A549 (cell line): Measurements from ENCODE around the gene CSF3R.

Experiments used
- BHLHE40 ChIP-seq: IDR thresholded peaks from 2 replicates; pipeline ENCODE4 v1.6.1; 2012; ENCODE audit warnings: low read depth, low read length, inconsistent platforms
- CTCF ChIP-seq: fragments of >200 bp; sonication (Bioruptor Twin); formaldehyde crosslinking; IDR thresholded peaks from 3 replicates; pipeline ENCODE4 v1.5.1; 2016
- EP300 ChIP-seq, 2 experiments: fragments of >200 bp; sonication (Bioruptor Twin); formaldehyde crosslinking; IDR thresholded peaks; 2 replicates in 1 of 2; 3 replicates in 1 of 2; pipeline ENCODE4 v1.6.1; 2016 to 2017
- ESRRA ChIP-seq: fragments of 150-350 bp; IDR thresholded peaks from 2 replicates; pipeline ENCODE4 v1.6.1; 2014; ENCODE audit warnings: mild to moderate bottlenecking, low read length, borderline replicate concordance
- HES2 ChIP-seq: fragments of >200 bp; sonication (Bioruptor Twin); formaldehyde crosslinking; IDR thresholded peaks from 2 replicates; pipeline ENCODE4 v1.6.1; 2016
- HMGXB4 ChIP-seq: fragments of 250-450 bp; sonication (Bioruptor Pico); IDR thresholded peaks from 2 replicates; pipeline ENCODE4 v1.5.0; 2021; ENCODE audit warnings: mild to moderate bottlenecking, moderate library complexity, borderline replicate concordance
- JUN ChIP-seq, 2 experiments: fragments of >200 bp; sonication (Bioruptor Twin); formaldehyde crosslinking; IDR thresholded peaks; 2 replicates in 1 of 2; 3 replicates in 1 of 2; pipeline ENCODE4 v1.6.1; 2016 to 2017
- MAX ChIP-seq: IDR thresholded peaks from 2 replicates; pipeline ENCODE4 v1.6.1; 2012
- POLR2A ChIP-seq: IDR thresholded peaks from 2 replicates; pipeline ENCODE4 v1.6.1; 2012; ENCODE audit warnings: mild to moderate bottlenecking, low read length
- RAD21 ChIP-seq, 2 experiments: fragments of >200 bp in 1 of 2; sonication (Bioruptor Twin) in 1 of 2; formaldehyde crosslinking in 1 of 2; IDR thresholded peaks in 1 of 2; conservative IDR thresholded peaks in 1 of 2; 2 replicates in 1 of 2; 3 replicates in 1 of 2; pipeline ENCODE4 v1.6.1; 2012 to 2018; ENCODE audit warnings: inconsistent platforms in 1 of 2
- RNF2 ChIP-seq: fragments of 200-600 bp; sonication (generic); IDR thresholded peaks from 2 replicates; pipeline ENCODE4 v1.6.1; 2016; ENCODE audit warnings: low read depth, mild to moderate bottlenecking, antibody characterized with exemption, moderate library complexity, borderline replicate concordance

- TF ChIP-seq CTCF (no peak), ESRRA (no peak), JUN (IDR thresholded peaks at IDR 0.05) (no peak), HMGXB4 (CRISPR knock-in tag) (no peak), RAD21 (conservative IDR thresholded peaks at IDR 0.05 in 1 of 2, IDR thresholded peaks at IDR 0.05 in 1 of 2) (no peak), POLR2A (no peak), HES2 (no peak), EP300 (IDR thresholded peaks at IDR 0.05) (no peak), BHLHE40 (no peak), MAX (no peak), RNF2 (no peak)
These were observed 63.1 kb downstream of the CSF3R start for GRCh38 chr1:36419569-36419968.
